HUES6 (cell line): Measurements from ENCODE around the gene EPX.

Experiments used
- H3K27ac ChIP-seq: 2 replicates; pipeline ENCODE4 v1.7.0; 2013; ENCODE audit warnings: low read depth, mild to moderate bottlenecking, low read length, inconsistent platforms
- H3K27me3 ChIP-seq: 2 replicates; pipeline ENCODE4 v1.6.1; 2013; ENCODE audit warnings: low read length; ENCODE audit not compliant: control insufficient read depth, insufficient read depth
- H3K36me3 ChIP-seq: 2 replicates; pipeline ENCODE4 v1.6.1; 2013; ENCODE audit warnings: low read length; ENCODE audit not compliant: control insufficient read depth, insufficient read depth
- H3K4me1 ChIP-seq: 2 replicates; pipeline ENCODE4 v1.6.1; 2013; ENCODE audit warnings: low read length; ENCODE audit not compliant: control insufficient read depth, insufficient read depth
- H3K4me3 ChIP-seq: 2 replicates; pipeline ENCODE4 v1.5.1; 2013; ENCODE audit warnings: low read depth, low read length
- H3K9ac ChIP-seq: one replicate; pipeline ENCODE4 v1.6.1; 2013; ENCODE audit warnings: mild to moderate bottlenecking, low read length
- H3K9me3 ChIP-seq: 2 replicates; pipeline ENCODE4 v1.6.1; 2013; ENCODE audit warnings: low read depth, low read length; ENCODE audit not compliant: control insufficient read depth, insufficient read depth

Gene EPX

DNA sequence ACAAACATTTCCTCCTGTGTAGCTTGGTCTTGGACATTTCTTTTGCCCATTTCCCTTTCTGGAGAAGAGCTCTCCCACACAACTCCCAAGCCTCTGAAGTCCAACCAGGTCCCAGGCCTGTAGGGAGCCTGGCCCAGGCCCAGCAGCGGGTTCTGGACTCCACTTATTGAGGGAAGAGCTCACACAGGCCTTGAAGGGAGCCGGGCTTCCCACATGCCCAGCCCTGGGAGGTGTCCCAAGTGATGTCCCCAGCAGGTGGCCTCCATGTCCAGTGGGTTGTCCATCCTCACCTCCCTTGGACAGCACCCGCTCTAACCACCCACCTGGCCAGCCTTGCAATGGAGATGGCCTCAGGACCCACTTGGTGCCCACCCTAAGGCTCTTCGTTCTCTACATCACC lies 5.9 kb upstream of the EPX start:
- Histone ChIP-seq H3K27ac (no peak overlapping the region), H3K4me1 (peaks cover 4% of the 10 kb centered on the region; the same call in 1 of the 2 replicates), H3K9me3 (no peaks in the 10 kb centered on the region), H3K4me3 (no peak overlapping the region), H3K27me3 (peaks cover 18% of the 10 kb centered on the region; the same call in 1 of the 2 replicates), H3K36me3 (no peaks in the 10 kb centered on the region), H3K9ac (no peak overlapping the region)

DNA sequence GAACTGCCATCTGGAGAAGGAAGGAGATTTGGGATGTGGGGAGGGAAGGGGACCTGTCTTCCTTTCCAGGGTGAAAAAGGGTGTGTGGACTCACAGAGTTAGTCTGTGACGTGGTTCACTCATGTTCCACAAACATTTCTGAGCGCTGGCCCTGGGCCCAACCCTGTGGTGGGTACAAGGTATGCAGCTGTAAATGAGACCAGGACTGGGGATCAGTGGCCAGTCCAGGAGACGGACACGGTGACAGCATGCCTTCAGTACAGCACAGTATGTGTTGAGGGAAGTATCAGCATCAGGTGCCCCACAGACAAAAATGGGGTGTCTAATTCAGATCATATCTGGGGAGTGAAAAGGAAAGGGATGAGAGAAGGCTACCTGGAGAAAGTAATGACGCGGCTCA lies 5.5 kb upstream of the EPX start:
- no peaks in the 10 kb centered on the region for H3K36me3 ChIP-seq
- H3K27ac ChIP-seq: no peak overlapping the region
- H3K9ac ChIP-seq: no peak overlapping the region
- peaks cover 4% of the 10 kb centered on the region; the same call in 1 of the 2 replicates for H3K4me1 ChIP-seq
- no peak overlapping the region for H3K4me3 ChIP-seq
- no peaks in the 10 kb centered on the region for H3K9me3 ChIP-seq
- H3K27me3 ChIP-seq: peaks cover 19% of the 10 kb centered on the region; the same call in 1 of the 2 replicates

- no peak overlapping the region for H3K9ac ChIP-seq
- H3K9me3 ChIP-seq: no peaks in the 10 kb centered on the region
- peaks cover 19% of the 10 kb centered on the region; the same call in 1 of the 2 replicates for H3K27me3 ChIP-seq
- H3K36me3 ChIP-seq: no peaks in the 10 kb centered on the region
- H3K4me3 ChIP-seq: no peak overlapping the region
- H3K27ac ChIP-seq: no peak overlapping the region
- peaks cover 4% of the 10 kb centered on the region; the same call in 1 of the 2 replicates for H3K4me1 ChIP-seq
Measured at GRCh38 chr17:58187675-58188074, 4.9 kb upstream of the EPX start.

DNA sequence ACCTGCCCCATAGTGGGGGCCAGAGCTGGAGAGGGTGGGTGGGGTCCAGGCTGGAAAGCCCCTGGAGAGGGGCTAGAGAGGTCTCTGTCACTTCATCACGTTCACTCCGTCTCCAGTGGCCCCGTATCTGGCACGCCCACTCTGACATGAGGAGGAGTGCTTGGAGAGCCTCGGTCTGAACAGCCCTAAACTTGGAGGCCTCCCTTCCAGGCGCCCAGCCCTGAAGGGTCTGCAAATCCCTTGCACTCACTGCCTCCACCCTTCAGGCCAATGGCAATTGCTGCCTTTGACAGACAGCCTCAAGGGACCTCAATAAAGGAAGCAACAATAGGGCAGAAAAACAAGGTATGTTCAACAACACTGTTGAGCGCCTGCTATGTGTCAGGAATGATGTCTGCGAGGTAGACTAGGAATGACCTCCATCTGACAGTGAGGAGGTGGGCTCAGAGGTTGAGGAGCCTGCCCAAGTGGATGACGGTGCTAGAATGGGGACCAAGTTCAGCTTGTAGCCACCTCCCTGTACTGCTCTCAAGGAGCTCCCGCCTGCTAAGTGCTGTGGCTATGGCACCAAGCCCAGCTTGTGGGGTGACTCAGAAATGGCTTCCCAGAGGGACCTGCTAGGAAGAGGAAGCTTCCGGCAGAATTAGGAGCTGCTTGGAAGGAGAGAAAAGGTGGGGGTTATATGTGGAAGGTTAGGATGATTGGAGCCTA lies 2.9 kb upstream of the EPX start:
- Histone ChIP-seq H3K27ac (no peak overlapping the region), H3K9me3 (no peaks in the 10 kb centered on the region), H3K36me3 (no peaks in the 10 kb centered on the region), H3K4me3 (no peak overlapping the region), H3K9ac (no peak overlapping the region), H3K27me3 (peaks cover 19% of the 10 kb centered on the region; the same call in 1 of the 2 replicates), H3K4me1 (peaks cover 4% of the 10 kb centered on the region; the same call in 1 of the 2 replicates)

DNA sequence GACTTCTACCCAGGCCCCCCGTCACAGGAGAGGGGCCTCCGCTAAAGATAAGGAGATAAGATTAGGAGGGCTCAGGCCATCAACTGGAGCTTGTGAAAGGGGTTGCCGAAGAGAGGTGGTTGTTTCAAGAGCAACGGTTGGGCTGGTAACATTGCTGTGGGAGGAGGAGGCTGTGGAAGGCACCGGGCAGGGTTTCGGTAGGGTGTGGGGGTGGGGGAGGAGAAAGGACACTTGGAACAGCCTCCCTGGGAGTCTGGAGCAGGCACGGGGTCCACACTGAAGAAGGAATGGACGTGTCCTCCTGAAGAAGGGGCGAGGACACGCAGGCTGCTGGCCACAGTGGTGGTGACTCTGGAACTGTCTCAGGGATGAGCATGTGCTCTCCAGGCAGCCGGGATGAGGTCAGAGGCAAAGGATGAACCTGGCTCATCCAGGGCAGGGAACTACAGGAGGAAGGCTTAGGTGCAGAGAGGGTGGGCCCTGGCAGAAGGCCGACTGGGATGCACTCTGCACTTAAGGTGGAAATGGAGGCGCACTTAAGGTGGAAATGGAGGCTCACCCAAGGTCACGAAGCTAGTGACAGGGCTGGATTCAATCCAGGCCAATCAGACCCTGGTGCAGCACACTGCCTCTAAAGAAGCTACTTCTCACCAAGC lies 1.2 kb upstream of the EPX start:
- H3K27ac ChIP-seq: no peak overlapping the region
- no peaks in the 10 kb centered on the region for H3K36me3 ChIP-seq
- peaks cover 4% of the 10 kb centered on the region; the same call in 1 of the 2 replicates for H3K4me1 ChIP-seq
- no peaks in the 10 kb centered on the region for H3K9me3 ChIP-seq
- no peak overlapping the region for H3K4me3 ChIP-seq
- peaks cover 23% of the 10 kb centered on the region; the same call in 1 of the 2 replicates for H3K27me3 ChIP-seq
- no peak overlapping the region for H3K9ac ChIP-seq

GRCh38 chr17:58193641-58194255 lies 1.2 kb downstream of the EPX start:
- Histone ChIP-seq H3K27ac (no peak overlapping the region), H3K9me3 (no peaks in the 10 kb centered on the region), H3K27me3 (peaks cover 25% of the 10 kb centered on the region; the same call in 1 of the 2 replicates), H3K4me3 (no peak overlapping the region), H3K9ac (no peak overlapping the region), H3K36me3 (no peaks in the 10 kb centered on the region), H3K4me1 (peaks cover 4% of the 10 kb centered on the region; the same call in 1 of the 2 replicates)

DNA sequence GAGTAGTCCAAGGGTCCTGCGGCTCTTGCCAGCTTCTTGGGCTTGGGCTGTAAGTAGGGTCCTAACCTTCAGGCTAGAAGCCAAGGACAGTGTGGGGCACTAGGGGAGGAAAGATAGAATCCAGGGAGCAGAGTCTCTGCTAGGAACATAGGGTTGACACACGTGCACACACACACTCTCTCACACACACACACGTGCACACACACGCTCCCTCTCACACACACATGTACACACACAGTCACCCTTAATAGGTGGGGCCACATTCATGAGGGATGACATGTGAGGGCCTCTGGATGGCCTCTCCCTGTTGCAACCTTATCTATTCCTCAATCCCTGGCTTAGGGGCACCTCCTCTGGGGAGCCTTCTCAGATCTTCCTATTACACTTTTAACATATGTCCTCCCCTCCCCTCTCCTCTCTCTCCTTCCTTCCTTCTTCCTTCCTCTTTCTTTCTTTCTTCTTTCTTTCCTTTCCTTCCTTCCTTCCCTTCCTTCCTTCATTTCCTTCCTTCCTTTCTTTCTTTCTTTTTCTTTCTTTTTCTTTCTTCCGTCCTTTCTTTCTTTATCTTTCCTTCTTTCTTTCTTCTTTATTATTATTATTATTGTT lies 3.1 kb downstream of the EPX start:
- H3K4me1 ChIP-seq: peaks cover 4% of the 10 kb centered on the region; the same call in 1 of the 2 replicates
- H3K27me3 ChIP-seq: peaks cover 23% of the 10 kb centered on the region; the same call in 1 of the 2 replicates
- no peak overlapping the region for H3K4me3 ChIP-seq
- H3K36me3 ChIP-seq: no peaks in the 10 kb centered on the region
- H3K9me3 ChIP-seq: no peaks in the 10 kb centered on the region
- H3K9ac ChIP-seq: no peak overlapping the region
- H3K27ac ChIP-seq: no peak overlapping the region

GRCh38 chr17:58196610-58197009 lies 4.1 kb downstream of the EPX start:
- Histone ChIP-seq H3K4me1 (no peaks in the 10 kb centered on the region; the same call in 1 of the 2 replicates), H3K36me3 (no peaks in the 10 kb centered on the region), H3K4me3 (no peak overlapping the region), H3K9me3 (no peaks in the 10 kb centered on the region), H3K27me3 (peaks cover 19% of the 10 kb centered on the region; the same call in 1 of the 2 replicates), H3K27ac (no peak overlapping the region), H3K9ac (no peak overlapping the region)

DNA sequence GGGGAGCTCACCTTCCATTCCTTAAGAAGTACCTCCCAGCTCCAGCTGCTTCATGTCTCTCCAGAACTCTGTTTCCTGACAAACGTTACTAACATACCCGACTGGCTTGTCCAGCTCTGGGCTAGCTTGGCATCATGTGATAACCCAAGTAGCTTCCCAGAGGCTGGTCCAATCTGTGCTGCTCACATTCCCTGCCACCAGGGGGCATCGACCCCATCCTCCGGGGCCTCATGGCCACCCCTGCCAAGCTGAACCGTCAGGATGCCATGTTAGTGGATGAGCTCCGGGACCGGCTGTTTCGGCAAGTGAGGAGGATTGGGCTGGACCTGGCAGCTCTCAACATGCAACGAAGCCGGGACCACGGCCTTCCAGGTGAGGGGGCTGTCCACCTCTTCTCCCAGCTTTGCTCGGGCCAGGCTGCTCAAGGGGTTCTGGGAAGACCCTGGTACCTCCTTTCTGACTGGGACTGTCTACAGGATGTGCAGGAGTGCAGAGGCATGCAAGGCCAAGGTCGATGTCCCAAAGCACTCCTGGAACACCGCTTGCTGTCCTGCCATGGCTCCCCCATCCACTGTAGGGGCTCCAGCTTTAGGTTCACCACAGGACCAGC lies 7.6 kb downstream of the EPX start:
- no peak overlapping the region for H3K4me3 ChIP-seq
- H3K9ac ChIP-seq: no peak overlapping the region
- peaks cover 18% of the 10 kb centered on the region; the same call in 1 of the 2 replicates for H3K27me3 ChIP-seq
- no peaks in the 10 kb centered on the region for H3K4me1 ChIP-seq
- H3K27ac ChIP-seq: no peak overlapping the region
- H3K9me3 ChIP-seq: no peaks in the 10 kb centered on the region
- no peaks in the 10 kb centered on the region for H3K36me3 ChIP-seq

GRCh38 chr17:58202859-58203258 lies 10.3 kb downstream of the EPX start:
- H3K9ac ChIP-seq: no peak overlapping the region
- H3K27me3 ChIP-seq: peaks cover 11% of the 10 kb centered on the region; the same call in 1 of the 2 replicates

More at GRCh38 chr17:58202859-58203258, 10.3 kb downstream of the EPX start:
- H3K4me3 ChIP-seq: no peak overlapping the region
- peaks cover 10% of the 10 kb centered on the region for H3K36me3 ChIP-seq
- no peaks in the 10 kb centered on the region for H3K4me1 ChIP-seq
- H3K27ac ChIP-seq: no peak overlapping the region
- no peaks in the 10 kb centered on the region for H3K9me3 ChIP-seq
